SK-N-SH (cell line): ENCODE measurements around the gene C1QTNF9. TPM values are rescaled to one million over a fixed set of nuclear protein-coding genes. Genes with fewer than 3 reads are reported as not detected.

Experiments
- CTCF ChIA-PET: fragments of 300-600, 350-600 bp; formaldehyde crosslinking; extraction: SDS; loops from one replicate; lab custom pipeline; 2021; lab: Yijun Ruan, JAX
- POLR2A ChIA-PET: fragments of 350-600 bp; sonication (Branson Sonifier 250); formaldehyde crosslinking; extraction: SDS; loops from one replicate; lab custom pipeline; 2020; ENCODE audit warnings: antibody characterized with exemption, inconsistent platforms; lab: Yijun Ruan, JAX
- DNase-seq: peaks from one replicate; pipeline ENCODE4 v3.0.0; 2012
- H2AFZ ChIP-seq: fragments of 200-600 bp; sonication (generic); 2 replicates; pipeline ENCODE4 v1.8.1; 2016; ENCODE audit warnings: antibody characterized with exemption, mild to moderate bottlenecking, low read depth
- H3F3A ChIP-seq: fragments of 200-600 bp; sonication (generic); replicated peaks from 2 replicates; pipeline ENCODE3; 2016; ENCODE audit warnings: antibody characterized with exemption, mild to moderate bottlenecking; ENCODE audit not compliant: insufficient read depth
- H3K27ac ChIP-seq, 2 experiments: fragments of 200-500 bp in 1 of 2; fragments of 200-600 bp in 1 of 2; sonication (Bioruptor generic) in 1 of 2; sonication (generic), shearing (Covaris generic) in 1 of 2; 2 replicates each; pipeline versions ENCODE4 v1.5.1 to v1.6.1; 2014 to 2016; ENCODE audit warnings: low read depth in 2 of 2, inconsistent platforms in 1 of 2, low read length in 1 of 2, mild to moderate bottlenecking in 1 of 2, mixed read lengths in 1 of 2
- H3K27me3 ChIP-seq: fragments of 200-600 bp; sonication (generic), shearing (Covaris generic); 2 replicates; pipeline ENCODE4 v1.6.1; 2016; ENCODE audit warnings: mixed run types; ENCODE audit not compliant: insufficient read depth
- H3K36me3 ChIP-seq, 2 experiments: fragments of 200-500 bp in 1 of 2; fragments of 200-600 bp in 1 of 2; sonication (Bioruptor generic) in 1 of 2; sonication (generic) in 1 of 2; replicated peaks in 1 of 2; 2 replicates each; pipeline versions ENCODE3 to v1.5.1; 2014 to 2016; ENCODE audit warnings: low read length in 1 of 2, mild to moderate bottlenecking in 1 of 2; ENCODE audit not compliant: insufficient read depth in 2 of 2, control insufficient read depth in 1 of 2
- H3K4me1 ChIP-seq, 2 experiments: fragments of 200-500 bp in 1 of 2; fragments of 200-600 bp in 1 of 2; sonication (Bioruptor generic) in 1 of 2; sonication (generic), shearing (Covaris generic) in 1 of 2; 2 replicates each; pipeline versions ENCODE4 v1.5.1 to v1.6.1; 2014 to 2016; ENCODE audit warnings: low read depth in 1 of 2, low read length in 1 of 2, mixed run types in 1 of 2; ENCODE audit not compliant: insufficient read depth in 2 of 2, control insufficient read depth in 1 of 2
- H3K4me2 ChIP-seq: fragments of 200-600 bp; sonication (generic), shearing (Covaris generic); 2 replicates; pipeline ENCODE4 v1.6.1; 2017; ENCODE audit warnings: mixed run types
- H3K4me3 ChIP-seq, 2 experiments: fragments of 200-500 bp in 1 of 2; fragments of 200-600 bp in 1 of 2; sonication (Bioruptor generic) in 1 of 2; sonication (generic), shearing (Covaris generic) in 1 of 2; 2 replicates each; pipeline versions ENCODE4 v1.5.1 to v1.8.1; 2014 to 2016; ENCODE audit warnings: low read depth in 2 of 2, inconsistent platforms in 1 of 2, low read length in 1 of 2, mild to moderate bottlenecking in 1 of 2, mixed read lengths in 1 of 2, moderate library complexity in 1 of 2
- H3K79me2 ChIP-seq: fragments of 200-600 bp; sonication (generic); 2 replicates; pipeline ENCODE4 v1.8.1; 2017; ENCODE audit warnings: mild to moderate bottlenecking; ENCODE audit not compliant: insufficient read depth
- H3K9ac ChIP-seq: fragments of 200-600 bp; sonication (generic); 2 replicates; pipeline ENCODE4 v1.6.1; 2017; ENCODE audit warnings: mixed run types
- H3K9me2 ChIP-seq: fragments of 200-600 bp; sonication (generic); 2 replicates; pipeline ENCODE4 v1.6.1; 2017; ENCODE audit warnings: mixed run types
- H3K9me3 ChIP-seq: fragments of 200-600 bp; sonication (generic); 2 replicates; pipeline ENCODE4 v1.6.1; 2017; ENCODE audit warnings: mixed run types, mild to moderate bottlenecking, moderate library complexity
- H4K20me1 ChIP-seq: fragments of 200-600 bp; sonication (generic); 2 replicates; pipeline ENCODE4 v1.6.1; 2017; ENCODE audit warnings: mild to moderate bottlenecking, mixed run types; ENCODE audit not compliant: insufficient read depth
- CHD2 ChIP-seq: fragments of 150-350 bp; IDR thresholded peaks from 2 replicates; pipeline ENCODE4 v1.6.1; 2018; ENCODE audit warnings: low read length; ENCODE audit not compliant: partially characterized antibody
- ELF1 ChIP-seq: IDR thresholded peaks from 2 replicates; pipeline ENCODE4 v1.4.0; 2012
- FOSL2 ChIP-seq: IDR thresholded peaks from 2 replicates; pipeline ENCODE4 v1.4.0; 2012; ENCODE audit warnings: low read depth, mild to moderate bottlenecking, moderate library complexity, borderline replicate concordance
- FOXJ3 ChIP-seq: sonication (generic); formaldehyde crosslinking; IDR thresholded peaks from 2 replicates; pipeline ENCODE4 v1.5.1; 2020; ENCODE audit warnings: mild to moderate bottlenecking, missing genetic modification reagents
- GABPA ChIP-seq: IDR thresholded peaks from 2 replicates; pipeline ENCODE4 v1.4.0; 2012; ENCODE audit warnings: low read depth, mild to moderate bottlenecking
- GATA2 ChIP-seq: sonication (generic); formaldehyde crosslinking; IDR thresholded peaks from 2 replicates; pipeline ENCODE4 v1.5.0; 2020; ENCODE audit warnings: mild to moderate bottlenecking, missing genetic modification reagents
- JUND ChIP-seq: IDR thresholded peaks from 2 replicates; pipeline ENCODE4 v1.4.0; 2012
- MXI1 ChIP-seq: IDR thresholded peaks from 2 replicates; pipeline ENCODE4 v1.6.1; 2012; ENCODE audit warnings: mild to moderate bottlenecking, low read depth, low read length, improper control_type of control experiment
- RCOR1 ChIP-seq: fragments of 150-350 bp; IDR thresholded peaks from 2 replicates; pipeline ENCODE4 v1.6.1; 2017; ENCODE audit warnings: antibody characterized with exemption, low read length
- RFX5 ChIP-seq: IDR thresholded peaks from 2 replicates; pipeline ENCODE4 v1.6.1; 2012; ENCODE audit warnings: mild to moderate bottlenecking, improper control_type of control experiment, low read length
- RXRA ChIP-seq: IDR thresholded peaks from 2 replicates; pipeline ENCODE4 v1.4.0; 2012; ENCODE audit warnings: low read depth, mild to moderate bottlenecking, borderline replicate concordance
- SMC3 ChIP-seq: IDR thresholded peaks from 2 replicates; pipeline ENCODE4 v1.6.1; 2012; ENCODE audit warnings: low read depth, low read length, improper control_type of control experiment
- TAF1 ChIP-seq: IDR thresholded peaks from 2 replicates; pipeline ENCODE4 v1.6.1; 2012; ENCODE audit warnings: low read depth, mild to moderate bottlenecking, low read length, moderate library complexity, borderline replicate concordance
- TEAD4 ChIP-seq: IDR thresholded peaks from 2 replicates; pipeline ENCODE4 v1.4.0; 2012; ENCODE audit warnings: mild to moderate bottlenecking, borderline replicate concordance; ENCODE audit not compliant: insufficient read depth
- USF2 ChIP-seq: fragments of 150-350 bp; IDR thresholded peaks from 2 replicates; pipeline ENCODE4 v1.6.1; 2017; ENCODE audit warnings: antibody characterized with exemption, low read length, low read depth, borderline replicate concordance
- YY1 ChIP-seq: IDR thresholded peaks from 2 replicates; pipeline ENCODE4 v1.4.0; 2012; ENCODE audit warnings: low read depth, mild to moderate bottlenecking
- ZBTB33 ChIP-seq: IDR thresholded peaks from 2 replicates; pipeline ENCODE4 v1.4.0; 2012; ENCODE audit warnings: low read depth, borderline replicate concordance
- WGBS: methylation state at CpG from one replicate; pipeline ENCODE4 v1.1.6; 2017; ENCODE audit warnings: low lambda C conversion rate; 5-methylcytosine and 5-hydroxymethylcytosine counted together
- polyA plus RNA-seq, 3 experiments: library from polyadenylated mRNA; depleted of rRNA; stranded (reverse); fragments of >200 nt; gene quantifications; 2 replicates each; pipeline ENCODE4 v1.2.3, GENCODE V29; 2012
- TF ChIP-seq, protein P1 (sequence below): fragments of 200-600 bp; sonication (generic); IDR thresholded peaks from 2 replicates; pipeline ENCODE4 v1.6.1; 2017; ENCODE audit warnings: antibody characterized with exemption, mild to moderate bottlenecking, moderate library complexity
- TF ChIP-seq, protein P2 (sequence below): IDR thresholded peaks from 2 replicates; pipeline ENCODE4 v1.6.1; 2012; ENCODE audit warnings: mild to moderate bottlenecking, low read depth, low read length, moderate library complexity

C1QTNF9 gene
- polyA plus RNA-seq, 1 of the 3 experiments (the other 2 are of a cell fraction), result not detected

- TF ChIP-seq, protein P1, sequence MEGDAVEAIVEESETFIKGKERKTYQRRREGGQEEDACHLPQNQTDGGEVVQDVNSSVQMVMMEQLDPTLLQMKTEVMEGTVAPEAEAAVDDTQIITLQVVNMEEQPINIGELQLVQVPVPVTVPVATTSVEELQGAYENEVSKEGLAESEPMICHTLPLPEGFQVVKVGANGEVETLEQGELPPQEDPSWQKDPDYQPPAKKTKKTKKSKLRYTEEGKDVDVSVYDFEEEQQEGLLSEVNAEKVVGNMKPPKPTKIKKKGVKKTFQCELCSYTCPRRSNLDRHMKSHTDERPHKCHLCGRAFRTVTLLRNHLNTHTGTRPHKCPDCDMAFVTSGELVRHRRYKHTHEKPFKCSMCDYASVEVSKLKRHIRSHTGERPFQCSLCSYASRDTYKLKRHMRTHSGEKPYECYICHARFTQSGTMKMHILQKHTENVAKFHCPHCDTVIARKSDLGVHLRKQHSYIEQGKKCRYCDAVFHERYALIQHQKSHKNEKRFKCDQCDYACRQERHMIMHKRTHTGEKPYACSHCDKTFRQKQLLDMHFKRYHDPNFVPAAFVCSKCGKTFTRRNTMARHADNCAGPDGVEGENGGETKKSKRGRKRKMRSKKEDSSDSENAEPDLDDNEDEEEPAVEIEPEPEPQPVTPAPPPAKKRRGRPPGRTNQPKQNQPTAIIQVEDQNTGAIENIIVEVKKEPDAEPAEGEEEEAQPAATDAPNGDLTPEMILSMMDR, result no peak
- no peak for TF ChIP-seq FOXJ3 (CRISPR knock-in tag)
- TF ChIP-seq SMC3, result no peak
- TF ChIP-seq ELF1, result no peak
- TF ChIP-seq RFX5, result no peak
- no peak for TF ChIP-seq CHD2
- no peak for TF ChIP-seq MXI1
- Histone ChIP-seq H3K4me2 (no peak overlapping the region), H3K27me3 (no peaks in the 10 kb centered on the region), H4K20me1 (no peaks in the 10 kb centered on the region), H3K9ac (no peak overlapping the region), H3K4me1 (no peaks in the 10 kb centered on the region), H3K9me3 (no peaks in the 10 kb centered on the region), H3K79me2 (no peaks in the 10 kb centered on the region), H3K9me2 (no peaks in the 10 kb centered on the region), H3K36me3 (no peaks in the 10 kb centered on the region), H3K27ac (no peak overlapping the region), H3F3A (no peaks in the 10 kb centered on the region), H2AFZ (no peak overlapping the region), H3K4me3 (no peak overlapping the region)
- DNase-seq, result no peak
- ChIA-PET CTCF (no interaction called here), POLR2A (no interaction called here)
- WGBS, result 48% methylated on average over 5 of the region's 5 CpGs
These were observed 39.0 kb downstream of the C1QTNF9 start for GRCh38 chr13:24348385-24348784.

DNA sequence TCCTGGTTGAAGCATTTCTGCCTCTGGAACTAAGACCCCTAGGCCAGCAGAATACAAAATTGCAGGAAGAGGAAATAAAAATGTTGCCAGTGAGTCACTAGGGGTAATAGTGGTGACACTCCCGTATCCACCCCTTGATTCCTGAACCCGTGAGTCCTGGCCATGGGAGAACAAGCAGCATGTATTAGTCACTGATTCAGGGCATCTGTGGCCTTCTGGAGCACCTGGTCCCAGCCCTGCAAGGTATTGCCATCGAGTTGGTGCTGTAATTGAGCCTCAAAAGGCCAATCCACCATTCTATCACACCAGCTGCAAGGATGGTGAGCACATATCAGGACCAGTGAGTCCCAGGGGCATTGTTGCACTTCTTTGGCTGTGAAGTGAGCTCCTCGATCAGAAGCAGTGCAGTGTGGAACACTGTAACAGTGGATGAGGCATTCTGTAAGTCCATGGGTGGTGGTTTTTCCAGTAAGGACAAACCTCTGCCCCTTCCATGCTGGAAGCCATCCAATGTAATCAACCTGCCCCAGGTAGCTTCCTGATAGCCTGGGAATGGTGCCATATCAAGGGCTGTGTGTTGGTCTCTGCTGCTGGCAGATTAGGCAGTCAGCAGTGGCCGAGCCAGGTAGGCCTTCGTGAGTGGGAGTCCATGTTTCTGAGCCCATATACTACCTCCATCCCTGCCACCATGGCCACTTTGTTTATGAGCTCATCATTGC is 39.6 kb downstream of the C1QTNF9 start:
- no peaks in the 10 kb centered on the region for H3K36me3 ChIP-seq
- 23% methylated on average over 6 of the region's 6 CpGs for WGBS
- no peaks in the 10 kb centered on the region for H3K9me2 ChIP-seq
- H3K4me3 ChIP-seq, result no peak overlapping the region
- H3K79me2 ChIP-seq, result no peaks in the 10 kb centered on the region
- no peaks in the 10 kb centered on the region for H3K9me3 ChIP-seq
- H3F3A ChIP-seq, result no peaks in the 10 kb centered on the region
- POLR2A ChIA-PET, result no interaction called here
- no peak overlapping the region for H2AFZ ChIP-seq
- H3K4me1 ChIP-seq, result no peaks in the 10 kb centered on the region
- H3K27me3 ChIP-seq, result no peaks in the 10 kb centered on the region
- H4K20me1 ChIP-seq, result no peaks in the 10 kb centered on the region
- H3K4me2 ChIP-seq, result no peak overlapping the region
- CTCF ChIA-PET, result no interaction called here
- DNase-seq, result no peak
- no peak overlapping the region for H3K27ac ChIP-seq
- TF ChIP-seq ZBTB33 (no peak), GATA2 (no peak), RXRA (no peak), RCOR1 (no peak), USF2 (no peak), FOSL2 (no peak), TEAD4 (no peak), JUND (no peak), GABPA (no peak), YY1 (no peak), RFX5 (no peak), MXI1 (no peak), TAF1 (no peak)
- TF ChIP-seq, protein P2, sequence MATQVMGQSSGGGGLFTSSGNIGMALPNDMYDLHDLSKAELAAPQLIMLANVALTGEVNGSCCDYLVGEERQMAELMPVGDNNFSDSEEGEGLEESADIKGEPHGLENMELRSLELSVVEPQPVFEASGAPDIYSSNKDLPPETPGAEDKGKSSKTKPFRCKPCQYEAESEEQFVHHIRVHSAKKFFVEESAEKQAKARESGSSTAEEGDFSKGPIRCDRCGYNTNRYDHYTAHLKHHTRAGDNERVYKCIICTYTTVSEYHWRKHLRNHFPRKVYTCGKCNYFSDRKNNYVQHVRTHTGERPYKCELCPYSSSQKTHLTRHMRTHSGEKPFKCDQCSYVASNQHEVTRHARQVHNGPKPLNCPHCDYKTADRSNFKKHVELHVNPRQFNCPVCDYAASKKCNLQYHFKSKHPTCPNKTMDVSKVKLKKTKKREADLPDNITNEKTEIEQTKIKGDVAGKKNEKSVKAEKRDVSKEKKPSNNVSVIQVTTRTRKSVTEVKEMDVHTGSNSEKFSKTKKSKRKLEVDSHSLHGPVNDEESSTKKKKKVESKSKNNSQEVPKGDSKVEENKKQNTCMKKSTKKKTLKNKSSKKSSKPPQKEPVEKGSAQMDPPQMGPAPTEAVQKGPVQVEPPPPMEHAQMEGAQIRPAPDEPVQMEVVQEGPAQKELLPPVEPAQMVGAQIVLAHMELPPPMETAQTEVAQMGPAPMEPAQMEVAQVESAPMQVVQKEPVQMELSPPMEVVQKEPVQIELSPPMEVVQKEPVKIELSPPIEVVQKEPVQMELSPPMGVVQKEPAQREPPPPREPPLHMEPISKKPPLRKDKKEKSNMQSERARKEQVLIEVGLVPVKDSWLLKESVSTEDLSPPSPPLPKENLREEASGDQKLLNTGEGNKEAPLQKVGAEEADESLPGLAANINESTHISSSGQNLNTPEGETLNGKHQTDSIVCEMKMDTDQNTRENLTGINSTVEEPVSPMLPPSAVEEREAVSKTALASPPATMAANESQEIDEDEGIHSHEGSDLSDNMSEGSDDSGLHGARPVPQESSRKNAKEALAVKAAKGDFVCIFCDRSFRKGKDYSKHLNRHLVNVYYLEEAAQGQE, result no peak
- H3K9ac ChIP-seq, result no peak overlapping the region
